ENCODE results near the gene CDH11. TPM values are rescaled to one million over a fixed set of nuclear protein-coding genes. Genes with fewer than 3 reads are reported as not detected.

Gene CDH11
- total and polyA plus RNA-seq, 9 of the 15 experiments (the other 6 are each of a cell fraction or from before 2014, with no cell fraction given) = 0.18 TPM; not detected in 8

- TF ChIP-seq JUND (IDR thresholded peaks at IDR 0.05; ENCODE audit: borderline replicate concordance, low read depth, low read length) = no peak
- TF ChIP-seq JUND (tag; IDR thresholded peaks at IDR 0.05; ENCODE audit: borderline replicate concordance, low read depth, low read length) = no peak
- TF ChIP-seq ZSCAN29 (IDR thresholded peaks at IDR 0.05) = no peak
- no peak for TF ChIP-seq ZNF197 (CRISPR knock-in tag; IDR thresholded peaks at IDR 0.05; ENCODE audit: low read depth)
- no peak for TF ChIP-seq ZNF518B (CRISPR knock-in tag; IDR thresholded peaks at IDR 0.05)
- TF ChIP-seq XRCC5 (IDR thresholded peaks at IDR 0.05; ENCODE audit: low read depth, low read length) = no peak
- TF ChIP-seq JUNB (CRISPR knock-in tag; conservative IDR thresholded peaks at IDR 0.05) = no peak
- no peak for TF ChIP-seq MLLT1 (IDR thresholded peaks at IDR 0.05)
Measured at GRCh38 chr16:65061935-65062518, 59.8 kb downstream of the CDH11 start (continued).

All from K562 (cell line).